Fibroblast of upper back skin (primary cell): ENCODE measurements around the gene NIF3L1.
A peak's percentile ranks its signal among the peaks of the same experiment; 100 is the strongest.
"Not testable (repeated sequence)": the region's sequence is repeated elsewhere in the genome, so short reads cannot be mapped to it uniquely, and the experiment has no call there.

Experiments used
- DNase-seq: peaks from one replicate; pipeline ENCODE4 v3.0.0-alpha.2; 2013

NIF3L1 gene

GRCh38 chr2:200873560-200873959 lies 15.6 kb upstream of the NIF3L1 start:
- no peak for DNase-seq

- no peak for DNase-seq
Measured at GRCh38 chr2:200877443-200877842, 11.7 kb upstream of the NIF3L1 start.

GRCh38 chr2:200878289-200878880 lies 10.8 kb upstream of the NIF3L1 start:
- no peak for DNase-seq

GRCh38 chr2:200881715-200882249 lies 7.4 kb upstream of the NIF3L1 start:
- not testable (repeated sequence) for DNase-seq

- no peak for DNase-seq
Measured at GRCh38 chr2:200899482-200899881, 10.3 kb downstream of the NIF3L1 start.

GRCh38 chr2:200901459-200902072 lies 12.4 kb downstream of the NIF3L1 start:
- peak; percentile 88 for DNase-seq

GRCh38 chr2:200905618-200906296 lies 16.6 kb downstream of the NIF3L1 start:
- peak; percentile 59 for DNase-seq

- DNase-seq, result no peak
Measured at GRCh38 chr2:200909958-200910357, 20.8 kb downstream of the NIF3L1 start.

GRCh38 chr2:200913654-200914053 lies 24.5 kb downstream of the NIF3L1 start:
- peak; percentile 69 for DNase-seq

- no peak for DNase-seq
Measured at GRCh38 chr2:200922439-200922838, 33.3 kb downstream of the NIF3L1 start.

GRCh38 chr2:200929334-200930249 lies 40.4 kb downstream of the NIF3L1 start:
- DNase-seq, result no peak

- DNase-seq, result no peak
Measured at GRCh38 chr2:200930947-200931626, 41.9 kb downstream of the NIF3L1 start.

GRCh38 chr2:200939832-200940231 lies 50.7 kb downstream of the NIF3L1 start:
- DNase-seq, result no peak

- DNase-seq, result peak; percentile 4
Measured at GRCh38 chr2:200943527-200944105, 54.4 kb downstream of the NIF3L1 start.

GRCh38 chr2:200944467-200945394 lies 55.6 kb downstream of the NIF3L1 start:
- peak; percentile 89 for DNase-seq

- no peak for DNase-seq
Measured at GRCh38 chr2:200945395-200945729, 56.2 kb downstream of the NIF3L1 start.

- DNase-seq, result no peak
Measured at GRCh38 chr2:200950378-200950777, 61.2 kb downstream of the NIF3L1 start.
